IMR-90 (cell line): ENCODE results near the gene KMT2E. TPM values are rescaled to one million over a fixed set of nuclear protein-coding genes. Genes with fewer than 3 reads are reported as not detected.

Experiments
- ATAC-seq: fragments of 200-7000 bp; cut with Tn5 transposase; 2 replicates; pipeline ENCODE4 v1.9.1; 2020; ENCODE audit warnings: low read depth, mild to moderate bottlenecking, moderate library complexity
- BruUV-seq: library from RNA; stranded (reverse); fragments of 400-500 nt; replicated peaks from 2 replicates; lab custom pipeline; 2021; lab: Mats Ljungman, UMichigan
- CTCF ChIA-PET: fragments of 300-600 bp; formaldehyde crosslinking; extraction: SDS; loops from one replicate; lab custom pipeline; 2021; ENCODE audit warnings: antibody characterized with exemption; lab: Yijun Ruan, JAX
- POLR2A ChIA-PET: fragments of 300-600 bp; sonication (Branson Sonifier 250); formaldehyde crosslinking; loops from one replicate; lab custom pipeline; 2022; ENCODE audit warnings: antibody characterized with exemption; ENCODE audit not compliant: unreplicated experiment; lab: Charles Lee
- DNase-seq: peaks from one replicate; pipeline ENCODE4 v3.0.0; 2013
- H2AFZ ChIP-seq: replicated peaks from 2 replicates; pipeline ENCODE3; 2013; ENCODE audit warnings: low read length, mild to moderate bottlenecking; ENCODE audit not compliant: poor library complexity
- H2AK5ac ChIP-seq: 2 replicates; pipeline ENCODE4 v1.6.1; 2013; ENCODE audit warnings: low read depth, low read length, inconsistent platforms
- H2AK9ac ChIP-seq: replicated peaks from 2 replicates; pipeline ENCODE3; 2013; ENCODE audit warnings: mild to moderate bottlenecking, low read depth, low read length, moderate library complexity; ENCODE audit not compliant: poor library complexity
- H2BK120ac ChIP-seq: 2 replicates; pipeline ENCODE4 v1.6.1; 2013; ENCODE audit warnings: low read depth, low read length, inconsistent platforms
- H2BK15ac ChIP-seq: 3 replicates; pipeline ENCODE4 v1.6.1; 2013; ENCODE audit warnings: low read depth, low read length, inconsistent platforms
- H2BK20ac ChIP-seq: 2 replicates; pipeline ENCODE4 v1.6.1; 2013; ENCODE audit warnings: low read depth, mild to moderate bottlenecking, inconsistent platforms, low read length, moderate library complexity
- H2BK5ac ChIP-seq: 2 replicates; pipeline ENCODE4 v1.6.1; 2013; ENCODE audit warnings: mild to moderate bottlenecking, low read depth, low read length, inconsistent platforms; ENCODE audit not compliant: poor library complexity, severe bottlenecking
- H3K14ac ChIP-seq: replicated peaks from 2 replicates; pipeline ENCODE4 v1.6.1; 2013; ENCODE audit warnings: low read depth, low read length, inconsistent platforms
- H3K18ac ChIP-seq: 2 replicates; pipeline ENCODE4 v1.6.1; 2013; ENCODE audit warnings: low read depth, low read length, control low read depth
- H3K23ac ChIP-seq: 2 replicates; pipeline ENCODE4 v1.6.1; 2013; ENCODE audit warnings: low read depth, low read length, inconsistent platforms
- H3K27ac ChIP-seq: 2 replicates; pipeline ENCODE4 v1.5.1; 2013; ENCODE audit warnings: mild to moderate bottlenecking, control low read depth, low read length; ENCODE audit not compliant: insufficient read depth
- H3K27me3 ChIP-seq: 2 replicates; pipeline ENCODE4 v1.6.1; 2013; ENCODE audit warnings: low read length; ENCODE audit not compliant: control insufficient read depth, insufficient read depth
- H3K36me3 ChIP-seq: 2 replicates; pipeline ENCODE4 v1.6.1; 2013; ENCODE audit warnings: low read length, mixed read lengths; ENCODE audit not compliant: control insufficient read depth, insufficient read depth
- H3K4ac ChIP-seq: 2 replicates; pipeline ENCODE4 v1.6.1; 2013; ENCODE audit warnings: low read depth, low read length, inconsistent platforms
- H3K4me1 ChIP-seq: 2 replicates; pipeline ENCODE4 v1.6.1; 2013; ENCODE audit warnings: low read length, mixed read lengths; ENCODE audit not compliant: control insufficient read depth, insufficient read depth
- H3K4me2 ChIP-seq: 2 replicates; pipeline ENCODE4 v1.6.1; 2013; ENCODE audit warnings: low read depth, mild to moderate bottlenecking, control low read depth, low read length, moderate library complexity
- H3K4me3 ChIP-seq: 2 replicates; pipeline ENCODE4 v1.5.1; 2013; ENCODE audit warnings: low read depth, mild to moderate bottlenecking, control low read depth, low read length, moderate library complexity; ENCODE audit not compliant: insufficient read depth
- H3K56ac ChIP-seq: 2 replicates; pipeline ENCODE4 v1.6.1; 2013; ENCODE audit warnings: low read length, inconsistent platforms; ENCODE audit not compliant: insufficient read depth; ENCODE audit errors: extremely low read depth
- H3K79me1 ChIP-seq, 2 experiments: 2 replicates each; pipeline ENCODE4 v1.6.1; 2013; ENCODE audit warnings: low read length in 2 of 2, inconsistent platforms in 1 of 2, low read depth in 1 of 2
- H3K9ac ChIP-seq: 2 replicates; pipeline ENCODE4 v1.6.1; 2013; ENCODE audit warnings: low read depth, low read length, control low read depth
- H3K9me1 ChIP-seq: 2 replicates; pipeline ENCODE4 v1.6.1; 2013; ENCODE audit warnings: low read length, inconsistent platforms; ENCODE audit not compliant: insufficient read depth
- H3K9me3 ChIP-seq: 2 replicates; pipeline ENCODE4 v1.6.1; 2013; ENCODE audit warnings: low read length; ENCODE audit not compliant: control insufficient read depth, insufficient read depth
- H4K20me1 ChIP-seq: 2 replicates; pipeline ENCODE4 v1.6.1; 2013; ENCODE audit warnings: low read length, inconsistent platforms; ENCODE audit not compliant: insufficient read depth
- H4K5ac ChIP-seq: 2 replicates; pipeline ENCODE4 v1.6.1; 2013; ENCODE audit warnings: mild to moderate bottlenecking, low read depth, low read length, control low read depth
- H4K8ac ChIP-seq, 2 experiments: 2 replicates each; pipeline ENCODE4 v1.6.1; 2013; ENCODE audit warnings: low read depth in 2 of 2, low read length in 2 of 2, control low read depth in 1 of 2, inconsistent platforms in 1 of 2
- H4K91ac ChIP-seq: 2 replicates; pipeline ENCODE4 v1.6.1; 2013; ENCODE audit warnings: low read depth, low read length, inconsistent platforms; ENCODE audit not compliant: insufficient read depth
- BHLHE40 ChIP-seq: fragments of 150-350 bp; IDR thresholded peaks from 2 replicates; pipeline ENCODE4 v1.6.1; 2016; ENCODE audit warnings: mild to moderate bottlenecking, low read depth, low read length
- CEBPB ChIP-seq: IDR thresholded peaks from 2 replicates; pipeline ENCODE4 v1.6.1; 2012; ENCODE audit warnings: low read depth, low read length, improper control_type of control experiment
- CHD1 ChIP-seq: IDR thresholded peaks from 2 replicates; pipeline ENCODE4 v1.6.1; 2012; ENCODE audit warnings: low read depth, low read length, improper control_type of control experiment
- CTCF ChIP-seq: conservative IDR thresholded peaks from 2 replicates; pipeline ENCODE4 v1.5.1; 2012; ENCODE audit warnings: mild to moderate bottlenecking, low read depth, low read length, improper control_type of control experiment
- FOS ChIP-seq: fragments of 150-350 bp; IDR thresholded peaks from 2 replicates; pipeline ENCODE4 v1.6.1; 2016; ENCODE audit warnings: low read depth, low read length
- NFE2L2 ChIP-seq: fragments of 150-350 bp; IDR thresholded peaks from 2 replicates; pipeline ENCODE4 v1.6.1; 2016; ENCODE audit warnings: low read depth, mild to moderate bottlenecking, low read length
- RCOR1 ChIP-seq: IDR thresholded peaks from 2 replicates; pipeline ENCODE4 v1.6.1; 2012; ENCODE audit warnings: mild to moderate bottlenecking, low read length, improper control_type of control experiment; ENCODE audit not compliant: insufficient replicate concordance
- SMC3 ChIP-seq: fragments of 150-350 bp; IDR thresholded peaks from 2 replicates; pipeline ENCODE4 v1.6.1; 2016; ENCODE audit warnings: low read depth, mild to moderate bottlenecking, antibody characterized with exemption, low read length, moderate library complexity
- WGBS, 2 experiments: methylation state at CpG; one replicate each; pipeline versions ENCODE4 v1.1.5 to v1.1.7; 2013; ENCODE audit warnings: missing lambda C conversion rate in 2 of 2; ENCODE audit not compliant: insufficient read length in 1 of 2; ENCODE audit errors: extremely low coverage in 2 of 2; 5-methylcytosine and 5-hydroxymethylcytosine counted together
- dilution Hi-C: fragments of 300-500 bp; cut with HindIII; formaldehyde crosslinking; loops from one replicate; pipeline ENCODE4 v1.14.3; 2018; ENCODE audit warnings: low sequenced_read_pairs; ENCODE audit not compliant: unreplicated experiment
- in situ Hi-C: fragments of 300-500 bp; cut with MboI; formaldehyde crosslinking; loops from 3 replicates; pipeline ENCODE4 v1.14.3; 2019; ENCODE audit warnings: low sequenced_read_pairs, inconsistent platforms, mixed read lengths
- intact Hi-C: fragments of 100-400 bp; cut with micrococcal nuclease; formaldehyde crosslinking; loops from 2 replicates; pipeline ENCODE4 v1.10.0; 2022
- polyA plus RNA-seq, 3 experiments: library from polyadenylated mRNA; depleted of rRNA; stranded (reverse); fragments of >200 nt; gene quantifications; 2 replicates each; pipeline ENCODE4 v1.2.3, GENCODE V29; 2012; ENCODE audit warnings: low replicate concordance in 1 of 3
- total RNA-seq: library from RNA; depleted of rRNA; stranded (reverse); fragments of >200 nt; gene quantifications from 2 replicates; pipeline ENCODE4 v1.2.3, GENCODE V29; 2012
- TF ChIP-seq, protein P1 (sequence below): fragments of 150-350 bp; IDR thresholded peaks from 2 replicates; pipeline ENCODE4 v1.6.1; 2016; ENCODE audit warnings: low read depth, mild to moderate bottlenecking, low read length, moderate library complexity, borderline replicate concordance

The KMT2E gene
- total and polyA plus RNA-seq, 2 of the 4 experiments (the other 2 are of a cell fraction) = 16.8 to 79.2 TPM

DNA sequence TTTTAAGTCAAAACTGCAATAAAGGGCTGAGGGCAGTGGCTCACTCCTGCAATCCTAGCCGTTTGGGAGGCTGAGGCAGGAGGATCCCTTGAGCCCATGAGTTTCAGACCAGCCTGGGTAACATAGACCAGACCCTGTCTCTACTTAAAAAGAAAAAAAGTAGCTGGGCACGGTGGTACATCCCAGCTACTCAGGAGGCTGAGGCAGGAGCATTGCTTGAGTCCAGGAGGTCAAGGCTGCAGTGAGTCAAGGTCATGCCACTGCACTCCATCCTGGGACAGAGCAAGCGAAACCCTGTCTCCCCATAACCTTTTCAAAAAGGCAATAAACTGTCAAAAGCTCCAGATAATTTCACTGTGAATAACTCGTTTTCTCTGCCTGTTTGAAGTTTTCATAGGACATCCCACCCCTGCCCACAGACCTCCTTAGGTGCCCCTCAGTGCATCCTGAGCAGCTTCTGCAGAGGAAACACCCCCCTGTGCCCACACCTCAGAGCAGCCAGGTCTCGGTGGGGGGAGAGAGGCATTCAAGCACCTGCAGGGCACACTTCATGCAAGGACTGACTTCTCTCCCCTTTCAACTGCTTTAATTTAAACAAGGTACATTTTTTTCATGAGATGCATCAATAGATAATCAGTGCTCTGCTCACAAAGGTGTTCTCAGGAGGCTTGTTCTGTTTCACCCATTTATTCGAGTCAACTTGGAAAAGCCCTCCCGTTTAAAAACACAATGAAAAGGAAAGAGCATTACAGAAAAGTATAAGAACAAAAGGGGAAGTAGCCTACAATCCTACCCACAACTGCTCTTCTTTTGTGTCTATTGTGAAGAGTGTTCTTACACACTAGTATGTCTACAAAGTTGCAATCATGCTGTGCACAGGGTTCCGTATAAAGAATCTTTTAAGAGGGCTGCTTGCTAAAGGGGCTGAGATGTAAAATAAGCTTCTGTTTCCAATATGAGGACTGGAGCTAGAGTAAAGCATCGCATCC, 104.9 kb downstream of the KMT2E start (continued):
- TF ChIP-seq, protein P1, sequence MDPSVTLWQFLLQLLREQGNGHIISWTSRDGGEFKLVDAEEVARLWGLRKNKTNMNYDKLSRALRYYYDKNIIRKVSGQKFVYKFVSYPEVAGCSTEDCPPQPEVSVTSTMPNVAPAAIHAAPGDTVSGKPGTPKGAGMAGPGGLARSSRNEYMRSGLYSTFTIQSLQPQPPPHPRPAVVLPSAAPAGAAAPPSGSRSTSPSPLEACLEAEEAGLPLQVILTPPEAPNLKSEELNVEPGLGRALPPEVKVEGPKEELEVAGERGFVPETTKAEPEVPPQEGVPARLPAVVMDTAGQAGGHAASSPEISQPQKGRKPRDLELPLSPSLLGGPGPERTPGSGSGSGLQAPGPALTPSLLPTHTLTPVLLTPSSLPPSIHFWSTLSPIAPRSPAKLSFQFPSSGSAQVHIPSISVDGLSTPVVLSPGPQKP = no peak

GRCh38 chr7:105122619-105123018, 108.6 kb downstream of the KMT2E start:
- BruUV-seq = no TSS peak
- DNase-seq (no peak), ATAC-seq (no peak)
- Histone ChIP-seq H2BK5ac (no peak overlapping the region), H4K20me1 (peaks cover 10% of the 10 kb centered on the region; the same call in 1 of the 2 replicates), H3K4me3 (no peak overlapping the region), H4K91ac (no peak overlapping the region), H3K56ac (no peak overlapping the region), H2BK15ac (no peak overlapping the region), H3K27ac (no peak overlapping the region), H3K4me1 (no peaks in the 10 kb centered on the region; the same call in 1 of the 2 replicates), H3K36me3 (peaks cover 25% of the 10 kb centered on the region), H3K4me2 (no peak overlapping the region), H2AK5ac (no peak overlapping the region), H3K79me1 (peaks cover 9 to 16% of the 10 kb centered on the region in 2 experiments; a peak in 3 of 4 replicates), H3K9ac (no peak overlapping the region), H3K23ac (no peak overlapping the region), H3K9me3 (no peaks in the 10 kb centered on the region), H4K8ac (no peak overlapping the region), H3K14ac (no peak overlapping the region), H2BK120ac (no peak overlapping the region), H3K4ac (no peak overlapping the region), H4K5ac (no peak overlapping the region), H2BK20ac (no peak overlapping the region), H3K9me1 (no peaks in the 10 kb centered on the region; the same call in 1 of the 2 replicates), H3K18ac (no peak overlapping the region), H2AK9ac (no peak overlapping the region), H2AFZ (no peak overlapping the region), H3K27me3 (no peaks in the 10 kb centered on the region)
- in situ Hi-C loops = no loop called here
- 0% methylated on average over 1 of the region's 8 CpGs; no CpG with 5 or more reads in 1 of the 2 experiments for WGBS, 2 experiments
- dilution Hi-C loops = no loop called here
- CTCF ChIA-PET = no interaction called here
- POLR2A ChIA-PET = no interaction called here
- intact Hi-C loops = no loop called here
- TF ChIP-seq, protein P1 = no peak
- TF ChIP-seq CHD1 = no peak
- no peak for TF ChIP-seq BHLHE40
- no peak for TF ChIP-seq FOS
- TF ChIP-seq SMC3 = no peak
- no peak for TF ChIP-seq CEBPB
- no peak for TF ChIP-seq NFE2L2
- no peak for TF ChIP-seq CTCF
- no peak for TF ChIP-seq RCOR1
